Measurements from ENCODE around the gene VPS9D1.

DNA sequence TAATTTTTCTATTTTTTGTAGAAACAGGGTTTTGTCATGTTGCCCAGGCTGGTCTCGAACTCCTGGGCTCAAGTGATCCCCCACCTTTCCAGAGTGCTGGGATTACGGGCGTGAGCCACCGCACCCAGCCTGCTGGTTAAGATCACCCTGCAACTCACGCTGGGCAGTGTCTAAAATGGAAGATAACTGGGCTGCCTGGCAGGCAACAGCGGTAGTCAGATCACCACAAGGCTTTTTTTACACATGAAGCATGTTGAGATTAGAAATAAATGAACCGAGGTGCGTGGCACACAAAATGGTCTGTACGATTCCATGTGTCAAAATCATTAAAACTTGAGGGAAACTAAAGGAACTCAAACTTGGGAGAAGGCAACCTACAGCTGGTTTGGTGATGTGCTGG is 27.4 kb upstream of the VPS9D1 start:
- TF ChIP-seq, protein P1, sequence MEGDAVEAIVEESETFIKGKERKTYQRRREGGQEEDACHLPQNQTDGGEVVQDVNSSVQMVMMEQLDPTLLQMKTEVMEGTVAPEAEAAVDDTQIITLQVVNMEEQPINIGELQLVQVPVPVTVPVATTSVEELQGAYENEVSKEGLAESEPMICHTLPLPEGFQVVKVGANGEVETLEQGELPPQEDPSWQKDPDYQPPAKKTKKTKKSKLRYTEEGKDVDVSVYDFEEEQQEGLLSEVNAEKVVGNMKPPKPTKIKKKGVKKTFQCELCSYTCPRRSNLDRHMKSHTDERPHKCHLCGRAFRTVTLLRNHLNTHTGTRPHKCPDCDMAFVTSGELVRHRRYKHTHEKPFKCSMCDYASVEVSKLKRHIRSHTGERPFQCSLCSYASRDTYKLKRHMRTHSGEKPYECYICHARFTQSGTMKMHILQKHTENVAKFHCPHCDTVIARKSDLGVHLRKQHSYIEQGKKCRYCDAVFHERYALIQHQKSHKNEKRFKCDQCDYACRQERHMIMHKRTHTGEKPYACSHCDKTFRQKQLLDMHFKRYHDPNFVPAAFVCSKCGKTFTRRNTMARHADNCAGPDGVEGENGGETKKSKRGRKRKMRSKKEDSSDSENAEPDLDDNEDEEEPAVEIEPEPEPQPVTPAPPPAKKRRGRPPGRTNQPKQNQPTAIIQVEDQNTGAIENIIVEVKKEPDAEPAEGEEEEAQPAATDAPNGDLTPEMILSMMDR (IDR thresholded peaks at IDR 0.05) = no peak
- no peak for TF ChIP-seq POLR2A (IDR thresholded peaks at IDR 0.05)
